Keratinocyte (primary cell): ENCODE measurements around the gene SEPTIN1. TPM values are rescaled to one million over a fixed set of nuclear protein-coding genes. Genes with fewer than 3 reads are reported as not detected.

Source experiments
- DNase-seq: peaks from one replicate; pipeline ENCODE4 v3.0.0-alpha.2; 2011; ENCODE audit warnings: low read depth, missing footprints, low spot score
- FAIRE-seq: peaks from 2 replicates; lab custom pipeline; 2011; peaks lifted over from hg19 to GRCh38; lab: Jason Lieb, UNC
- H2AFZ ChIP-seq: 2 replicates; pipeline ENCODE4 v1.6.0; 2012; ENCODE audit warnings: low read length, control low read depth, inconsistent platforms; ENCODE audit not compliant: control insufficient read depth
- H3K27ac ChIP-seq: 2 replicates; pipeline ENCODE4 v1.5.1; 2011; ENCODE audit warnings: low read length; ENCODE audit not compliant: control insufficient read depth, insufficient read depth
- H3K27me3 ChIP-seq: 3 replicates; pipeline ENCODE4 v1.6.0; 2011; ENCODE audit warnings: low read length; ENCODE audit not compliant: control insufficient read depth, insufficient read depth; ENCODE audit errors: extremely low read depth
- H3K36me3 ChIP-seq, 2 experiments: 2 replicates in 1 of 2; 3 replicates in 1 of 2; pipeline ENCODE4 v1.5.1; 2011; ENCODE audit warnings: low read length in 2 of 2, mild to moderate bottlenecking in 1 of 2; ENCODE audit not compliant: control insufficient read depth in 2 of 2, insufficient read depth in 2 of 2; ENCODE audit errors: extremely low read depth in 1 of 2
- H3K4me1 ChIP-seq: 3 replicates; pipeline ENCODE4 v1.5.1; 2011; ENCODE audit warnings: low read length; ENCODE audit not compliant: control insufficient read depth, insufficient read depth; ENCODE audit errors: extremely low read depth
- H3K4me2 ChIP-seq: 3 replicates; pipeline ENCODE4 v1.6.0; 2011; ENCODE audit warnings: low read depth, low read length; ENCODE audit not compliant: control insufficient read depth, insufficient read depth; ENCODE audit errors: extremely low read depth
- H3K4me3 ChIP-seq, 3 experiments: fragments of 200-600 bp in 1 of 3; sonication (generic) in 1 of 3; 2 replicates in 2 of 3; 3 replicates in 1 of 3; pipeline ENCODE4 v1.5.1; 2011 to 2016; ENCODE audit warnings: low read length in 3 of 3, mild to moderate bottlenecking in 3 of 3, control low read depth in 2 of 3, inconsistent platforms in 1 of 3, low read depth in 1 of 3, mixed read lengths in 1 of 3, mixed run types in 1 of 3, moderate library complexity in 1 of 3; ENCODE audit not compliant: control insufficient read depth in 2 of 3, insufficient read depth in 2 of 3; ENCODE audit errors: extremely low read depth in 1 of 3
- H3K79me2 ChIP-seq: 2 replicates; pipeline ENCODE4 v1.6.0; 2012; ENCODE audit warnings: low read length; ENCODE audit not compliant: control insufficient read depth, insufficient read depth
- H3K9ac ChIP-seq: 3 replicates; pipeline ENCODE4 v1.6.0; 2011; ENCODE audit warnings: low read length; ENCODE audit not compliant: control insufficient read depth, insufficient read depth; ENCODE audit errors: extremely low read depth
- H3K9me1 ChIP-seq: 3 replicates; pipeline ENCODE4 v1.6.0; 2011; ENCODE audit warnings: low read length; ENCODE audit not compliant: control insufficient read depth, insufficient read depth; ENCODE audit errors: extremely low read depth
- H3K9me3 ChIP-seq: 2 replicates; pipeline ENCODE4 v1.5.1; 2012; ENCODE audit warnings: low read depth, low read length; ENCODE audit not compliant: control insufficient read depth
- H4K20me1 ChIP-seq: 3 replicates; pipeline ENCODE4 v1.6.0; 2011; ENCODE audit warnings: low read length; ENCODE audit not compliant: control insufficient read depth, insufficient read depth; ENCODE audit errors: extremely low read depth
- EZH2 ChIP-seq: IDR thresholded peaks from one replicate; pipeline ENCODE4 v1.6.1; 2012; ENCODE audit warnings: inconsistent platforms, mild to moderate bottlenecking, low read length, moderate library complexity
- dilution Hi-C: fragments of 300-500 bp; cut with MboI; formaldehyde crosslinking; loops from one replicate; pipeline ENCODE4 v1.7.0; 2020; ENCODE audit warnings: low sequenced_read_pairs; ENCODE audit not compliant: extremely low pct_ligation_motif_present
- polyA plus RNA-seq, 5 experiments: library from polyadenylated mRNA; depleted of rRNA in 3 of 5; stranded (reverse) in 3 of 5; stranded (forward) in 1 of 5; unstranded in 1 of 5; fragments of >200 nt; gene quantifications; 1 replicate in 1 of 5; 2 replicates in 3 of 5; 3 replicates in 1 of 5; pipeline versions ENCODE4 v1.2.1 to v1.2.3, GENCODE V29; 2011 to 2012; ENCODE audit warnings: missing spikeins in 2 of 5, low read depth in 1 of 5, low replicate concordance in 1 of 5
- TF ChIP-seq, protein P1 (sequence below), 3 experiments: IDR thresholded peaks in 1 of 3; conservative IDR thresholded peaks in 1 of 3; optimal IDR thresholded peaks in 1 of 3; 2 replicates in 2 of 3; 3 replicates in 1 of 3; pipeline versions ENCODE3 to v1.5.1; 2011; ENCODE audit warnings: low read length in 3 of 3, mild to moderate bottlenecking in 3 of 3, moderate library complexity in 2 of 3, control low read depth in 1 of 3, inconsistent platforms in 1 of 3; ENCODE audit not compliant: insufficient read depth in 2 of 3; ENCODE audit errors: extremely low read depth in 1 of 3

SEPTIN1 gene
- polyA plus RNA-seq, 1 donor (not counting 4 experiments of a cell fraction or from before 2014, with no cell fraction given) = not detected

DNA sequence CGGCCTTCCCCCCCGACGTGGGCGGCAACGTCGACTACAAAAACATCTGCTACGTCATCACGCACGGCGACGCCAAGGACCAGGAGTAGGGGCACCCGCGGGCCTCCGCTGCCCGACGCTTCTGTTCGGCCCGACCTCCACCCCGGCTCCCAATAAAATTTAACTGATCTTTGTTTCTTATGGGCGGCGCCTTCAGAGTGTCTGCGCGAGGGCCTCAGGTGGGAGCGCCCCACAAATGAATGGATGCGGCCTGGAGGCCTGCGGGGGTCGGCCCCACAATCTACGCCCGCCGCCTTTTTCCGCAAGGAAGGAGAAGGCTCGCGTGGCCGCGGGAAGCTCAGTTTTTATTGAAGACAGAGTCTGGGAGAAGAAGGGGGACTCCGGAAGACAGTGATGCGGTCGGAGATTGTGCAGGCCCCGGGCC, 4.5 kb downstream of the SEPTIN1 start:
- Histone ChIP-seq H2AFZ (peak overlapping the region; percentile 93), H3K4me1 (peaks cover 9% of the 10 kb centered on the region)

DNA sequence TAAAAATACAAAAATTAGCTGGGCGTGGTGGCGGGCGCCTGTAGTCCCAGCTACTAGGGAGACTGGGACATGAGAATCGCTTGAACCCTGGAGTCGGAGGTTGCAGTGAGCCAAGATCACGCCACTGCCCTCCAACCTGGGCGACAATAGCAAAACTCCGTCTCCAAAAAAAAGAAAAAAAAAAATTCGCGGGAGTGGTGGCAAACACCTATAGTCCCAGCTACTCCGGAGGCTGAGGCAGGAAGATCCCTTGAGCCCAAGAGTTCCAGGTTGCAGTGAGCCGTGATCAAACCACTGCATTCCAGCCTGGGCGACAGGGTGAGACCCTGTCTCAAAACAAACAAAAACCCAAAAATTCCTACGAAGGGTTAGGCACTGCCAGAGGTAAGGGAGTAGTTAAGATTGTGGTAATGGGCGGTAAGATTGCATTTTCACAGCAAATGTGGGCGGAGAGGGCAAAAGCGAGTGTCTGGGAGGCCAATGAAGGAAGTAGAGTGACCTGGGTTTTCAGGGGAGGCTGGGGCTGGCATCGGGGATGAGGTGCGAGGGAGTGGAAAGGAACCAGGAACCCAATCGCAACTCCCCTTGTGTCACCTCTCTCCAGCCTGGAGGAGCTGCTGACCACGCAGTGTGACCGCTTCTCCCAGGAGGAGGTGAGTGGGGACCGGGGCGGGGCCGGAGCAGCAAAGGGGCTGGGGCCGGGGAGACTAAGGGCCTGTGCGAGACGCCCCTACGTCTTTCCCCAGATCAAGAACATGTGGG, 5.1 kb downstream of the SEPTIN1 start:
- Histone ChIP-seq H3K79me2 (no peaks in the 10 kb centered on the region), H4K20me1 (no peaks in the 10 kb centered on the region), H3K27me3 (no peaks in the 10 kb centered on the region), H3K4me1 (peaks cover 9% of the 10 kb centered on the region), H3K9me1 (no peaks in the 10 kb centered on the region), H3K4me3 (peak overlapping the region; percentile 42 to 81 (median 77)), H3K27ac (peak overlapping the region; percentile 90), H3K9me3 (no peaks in the 10 kb centered on the region), H3K36me3 (peaks cover 0 to 2% of the 10 kb centered on the region in 2 experiments), H3K4me2 (peak overlapping the region; percentile 85), H2AFZ (peak overlapping the region; percentile 93), H3K9ac (peak overlapping the region; percentile 89)
- dilution Hi-C loops = no loop called here
- TF ChIP-seq, protein P1, sequence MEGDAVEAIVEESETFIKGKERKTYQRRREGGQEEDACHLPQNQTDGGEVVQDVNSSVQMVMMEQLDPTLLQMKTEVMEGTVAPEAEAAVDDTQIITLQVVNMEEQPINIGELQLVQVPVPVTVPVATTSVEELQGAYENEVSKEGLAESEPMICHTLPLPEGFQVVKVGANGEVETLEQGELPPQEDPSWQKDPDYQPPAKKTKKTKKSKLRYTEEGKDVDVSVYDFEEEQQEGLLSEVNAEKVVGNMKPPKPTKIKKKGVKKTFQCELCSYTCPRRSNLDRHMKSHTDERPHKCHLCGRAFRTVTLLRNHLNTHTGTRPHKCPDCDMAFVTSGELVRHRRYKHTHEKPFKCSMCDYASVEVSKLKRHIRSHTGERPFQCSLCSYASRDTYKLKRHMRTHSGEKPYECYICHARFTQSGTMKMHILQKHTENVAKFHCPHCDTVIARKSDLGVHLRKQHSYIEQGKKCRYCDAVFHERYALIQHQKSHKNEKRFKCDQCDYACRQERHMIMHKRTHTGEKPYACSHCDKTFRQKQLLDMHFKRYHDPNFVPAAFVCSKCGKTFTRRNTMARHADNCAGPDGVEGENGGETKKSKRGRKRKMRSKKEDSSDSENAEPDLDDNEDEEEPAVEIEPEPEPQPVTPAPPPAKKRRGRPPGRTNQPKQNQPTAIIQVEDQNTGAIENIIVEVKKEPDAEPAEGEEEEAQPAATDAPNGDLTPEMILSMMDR (optimal IDR thresholded peaks at IDR 0.05 in 1 of 3, IDR thresholded peaks at IDR 0.05 in 1 of 3, conservative IDR thresholded peaks at IDR 0.05 in 1 of 3; ENCODE audit: extremely low read depth in 1 of 3, insufficient read depth in 2 of 3, low read length in 3 of 3) = no peak
- FAIRE-seq (no peak), DNase-seq (no peak)

More for the DNA sequence above, 4.5 kb downstream of the SEPTIN1 start:
- Histone ChIP-seq H3K36me3 (peaks cover 0 to 2% of the 10 kb centered on the region in 2 experiments), H3K27ac (peak overlapping the region; percentile 90), H3K9ac (peak overlapping the region; percentile 89), H3K4me2 (peak overlapping the region; percentile 85), H4K20me1 (no peaks in the 10 kb centered on the region), H3K4me3 (peak overlapping the region; percentile 42 to 81 (median 77)), H3K9me3 (no peaks in the 10 kb centered on the region), H3K27me3 (no peaks in the 10 kb centered on the region), H3K79me2 (no peaks in the 10 kb centered on the region), H3K9me1 (no peaks in the 10 kb centered on the region)
- no peak for DNase-seq
- dilution Hi-C loops = no loop called here
- TF ChIP-seq EZH2 = no peak
- TF ChIP-seq, protein P1 (optimal IDR thresholded peaks at IDR 0.05 in 1 of 3, IDR thresholded peaks at IDR 0.05 in 1 of 3, conservative IDR thresholded peaks at IDR 0.05 in 1 of 3; ENCODE audit: extremely low read depth in 1 of 3, insufficient read depth in 2 of 3, low read length in 3 of 3) = no peak
- no peak for FAIRE-seq
